KOPT-K1 (cell line): Measurements from ENCODE around the gene ATP10A.

Experiments
- H3K27ac ChIP-seq: fragments of 200-600 bp; sonication (generic); 2 replicates; pipeline ENCODE4 v1.5.1; 2016; ENCODE audit warnings: antibody characterized with exemption, mild to moderate bottlenecking, low read depth, low read length; ENCODE audit not compliant: poor library complexity, severe bottlenecking
- H3K36me3 ChIP-seq: fragments of 200-600 bp; sonication (generic); 2 replicates; pipeline ENCODE4 v1.5.1; 2017; ENCODE audit warnings: antibody characterized with exemption, mild to moderate bottlenecking, low read length, moderate library complexity; ENCODE audit not compliant: insufficient read depth
- H3K9me3 ChIP-seq: fragments of 200-600 bp; sonication (generic); 2 replicates; pipeline ENCODE4 v1.5.1; 2017; ENCODE audit warnings: antibody characterized with exemption, low read length, mild to moderate bottlenecking; ENCODE audit not compliant: insufficient read depth, poor library complexity, severe bottlenecking

The ATP10A gene

GRCh38 chr15:25691544-25692430 is 171.3 kb downstream of the ATP10A start:
- peaks cover 27% of the 10 kb centered on the region; the same call in 1 of the 2 replicates for H3K36me3 ChIP-seq
- no peaks in the 10 kb centered on the region for H3K9me3 ChIP-seq
- no peak overlapping the region for H3K27ac ChIP-seq

DNA sequence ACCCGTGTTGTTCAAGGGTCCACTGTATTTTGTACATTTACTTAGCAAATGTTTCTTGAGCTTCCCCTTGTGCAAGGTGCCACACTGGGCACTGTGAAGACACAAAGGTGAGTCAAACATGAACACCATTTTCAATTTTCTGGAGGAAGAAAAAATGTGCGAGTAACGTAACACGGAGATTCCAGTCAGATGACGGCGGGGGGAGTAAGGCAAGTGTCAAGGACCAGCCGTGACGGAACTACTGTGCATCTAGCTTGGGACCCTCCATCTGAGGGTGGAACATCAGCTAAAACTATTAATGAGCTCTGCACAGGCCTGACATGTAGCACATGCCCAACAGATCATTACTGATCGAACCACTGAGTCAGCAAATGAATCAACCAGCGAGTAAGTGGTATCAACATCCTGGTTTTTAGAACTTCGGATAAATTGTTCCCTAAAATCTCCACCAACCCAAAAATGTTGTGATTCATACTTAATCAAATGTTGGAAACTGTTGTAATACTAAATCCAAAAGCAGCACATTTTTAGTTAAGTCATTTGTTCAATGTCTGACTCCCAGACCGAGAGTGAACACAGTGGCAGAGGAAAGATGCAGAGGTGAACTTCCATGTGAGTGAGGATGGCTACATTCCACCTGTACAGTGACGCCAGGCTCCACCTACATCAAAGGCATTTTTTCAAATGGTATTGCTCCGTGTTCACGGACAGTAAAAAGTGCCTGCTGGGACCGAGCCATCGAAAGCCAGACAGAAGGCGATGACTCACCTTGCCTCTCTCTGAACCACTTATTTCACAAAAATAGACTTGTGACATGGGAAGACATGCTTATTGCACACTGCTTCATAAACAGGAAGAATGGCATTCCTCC is 172.2 kb downstream of the ATP10A start:
- H3K27ac ChIP-seq, result no peak overlapping the region
- H3K9me3 ChIP-seq, result no peaks in the 10 kb centered on the region
- peaks cover 27% of the 10 kb centered on the region; the same call in 1 of the 2 replicates for H3K36me3 ChIP-seq

GRCh38 chr15:25689592-25689991 is 173.5 kb downstream of the ATP10A start:
- no peaks in the 10 kb centered on the region for H3K9me3 ChIP-seq
- H3K27ac ChIP-seq, result no peak overlapping the region
- peaks cover 23% of the 10 kb centered on the region; the same call in 1 of the 2 replicates for H3K36me3 ChIP-seq

DNA sequence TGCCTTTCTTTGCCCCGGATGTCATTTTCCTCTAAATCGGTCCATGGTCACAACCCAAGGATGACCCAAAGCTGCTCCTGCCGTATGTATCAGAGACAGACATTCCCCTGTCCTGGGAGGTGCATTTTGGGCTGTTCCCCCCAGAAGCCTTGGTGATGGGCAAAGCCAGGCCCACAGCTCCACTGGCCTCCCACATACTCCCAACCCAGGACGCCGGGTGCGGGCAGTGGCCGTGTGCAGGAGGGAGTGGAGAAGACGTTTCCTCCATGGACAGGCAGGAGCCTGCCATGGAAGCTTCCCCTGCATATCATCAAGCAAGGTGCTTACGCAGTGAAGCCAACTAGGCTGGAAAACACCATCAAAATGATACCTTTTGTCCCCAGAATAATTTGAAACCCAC is 175.0 kb downstream of the ATP10A start:
- Histone ChIP-seq H3K36me3 (peaks cover 17% of the 10 kb centered on the region; the same call in 1 of the 2 replicates), H3K27ac (no peak overlapping the region), H3K9me3 (no peaks in the 10 kb centered on the region)

DNA sequence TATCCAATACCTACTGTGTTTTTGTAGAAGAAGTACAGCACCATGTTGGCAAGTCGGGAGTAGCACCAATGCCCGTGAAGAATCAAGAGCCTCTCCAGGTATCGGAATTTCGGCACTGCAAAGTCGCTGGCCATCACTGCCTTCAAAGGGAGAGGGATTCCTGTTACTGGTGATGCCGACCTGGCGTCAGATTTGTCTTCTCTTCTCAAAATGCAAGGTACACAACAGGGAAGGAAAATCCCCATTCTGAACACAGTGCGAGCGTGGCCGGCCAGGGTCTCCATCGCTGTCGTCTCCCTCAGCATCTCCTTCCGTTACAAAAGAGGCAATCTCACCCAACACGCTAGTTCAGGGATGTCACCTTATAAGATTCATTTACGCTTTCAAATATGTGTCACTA is 175.4 kb downstream of the ATP10A start:
- peaks cover 12% of the 10 kb centered on the region; the same call in 1 of the 2 replicates for H3K36me3 ChIP-seq
- H3K27ac ChIP-seq, result no peak overlapping the region
- H3K9me3 ChIP-seq, result no peaks in the 10 kb centered on the region

GRCh38 chr15:25687276-25687675 is 175.9 kb downstream of the ATP10A start:
- no peaks in the 10 kb centered on the region for H3K9me3 ChIP-seq
- no peak overlapping the region for H3K27ac ChIP-seq
- peaks cover 8% of the 10 kb centered on the region; the same call in 1 of the 2 replicates for H3K36me3 ChIP-seq

DNA sequence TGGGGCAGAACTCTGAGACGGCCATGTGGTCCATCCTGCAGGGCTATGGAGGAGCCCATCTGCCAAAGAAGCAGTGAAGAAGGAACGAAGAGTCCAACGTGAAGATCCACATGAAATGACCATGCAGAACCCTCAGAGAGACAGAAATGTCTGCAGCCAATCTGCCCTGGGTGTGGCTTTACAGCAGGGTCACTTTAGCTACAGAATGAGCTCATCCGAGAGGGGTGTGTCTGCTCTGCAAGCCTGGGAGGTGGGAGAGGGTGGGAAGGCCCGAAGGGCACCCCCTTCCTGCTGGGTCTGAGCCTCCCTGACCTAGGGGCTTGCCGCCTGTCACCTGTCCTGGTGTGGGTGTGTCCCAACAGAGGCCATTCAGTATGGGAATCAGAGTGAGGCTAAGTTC is 176.3 kb downstream of the ATP10A start:
- no peak overlapping the region for H3K27ac ChIP-seq
- H3K36me3 ChIP-seq, result peaks cover 7% of the 10 kb centered on the region; the same call in 1 of the 2 replicates
- no peaks in the 10 kb centered on the region for H3K9me3 ChIP-seq

DNA sequence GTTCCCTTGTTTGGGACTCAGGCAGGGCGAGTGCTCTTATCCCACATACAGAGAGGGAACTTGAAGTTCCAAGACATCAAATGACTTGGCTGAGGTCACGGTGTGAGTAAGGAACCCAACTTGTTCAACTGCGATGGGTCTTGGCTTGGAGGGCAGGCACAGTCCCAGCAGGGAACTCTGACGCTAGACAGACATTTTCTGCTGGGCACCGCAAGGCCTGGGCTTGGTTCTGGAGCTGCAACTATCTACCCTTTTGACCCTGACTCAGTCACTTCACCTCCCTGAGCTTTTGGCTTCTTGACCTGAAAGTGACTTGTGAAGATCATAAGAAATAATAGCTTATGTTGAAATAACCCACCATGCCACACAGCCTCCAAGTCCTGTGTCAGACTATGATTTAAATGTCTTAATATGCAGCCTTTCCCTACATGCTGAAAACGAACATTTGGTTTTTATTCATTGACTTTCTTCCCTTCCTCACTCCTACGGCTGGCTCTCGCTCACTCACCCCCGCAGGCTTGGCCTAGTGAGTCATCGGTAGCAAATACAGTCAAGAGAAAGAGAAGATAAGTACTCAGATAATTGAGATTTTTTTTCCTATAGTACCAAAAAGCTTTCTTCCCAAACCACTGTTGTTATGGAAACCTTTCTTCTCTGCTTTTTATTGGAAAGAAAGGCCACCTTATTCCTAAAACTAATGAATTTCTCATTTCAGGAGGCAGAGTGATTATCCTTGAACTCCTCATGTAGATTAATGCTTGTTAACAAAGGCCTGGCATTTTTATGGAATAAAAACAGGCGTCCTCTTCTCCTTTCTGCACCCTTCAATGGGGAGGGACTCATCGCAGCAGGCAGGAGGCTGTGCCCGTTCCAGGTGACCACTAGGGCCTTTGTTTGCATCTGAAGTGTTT is 178.4 kb downstream of the ATP10A start:
- Histone ChIP-seq H3K9me3 (no peaks in the 10 kb centered on the region), H3K27ac (no peak overlapping the region), H3K36me3 (peaks cover 14% of the 10 kb centered on the region; the same call in 1 of the 2 replicates)

DNA sequence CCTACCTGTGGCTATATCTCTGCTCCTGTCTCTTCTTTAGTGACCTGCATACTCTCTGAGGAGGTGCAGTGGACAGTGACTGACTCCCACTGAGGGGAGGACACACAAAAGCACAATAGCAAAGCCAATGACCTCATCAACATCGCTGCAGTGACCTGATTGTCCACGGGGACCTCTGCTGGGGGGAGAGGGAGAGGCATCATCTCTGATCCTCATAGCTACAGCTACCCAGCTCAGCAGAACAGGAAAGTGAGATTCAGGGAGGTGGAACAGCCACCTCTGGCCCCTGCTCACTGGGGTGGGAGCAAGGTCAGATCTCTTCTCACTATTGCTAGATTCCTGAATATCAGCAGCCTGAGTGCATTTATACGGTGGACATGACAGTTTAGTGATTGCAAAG is 179.2 kb downstream of the ATP10A start:
- no peaks in the 10 kb centered on the region for H3K9me3 ChIP-seq
- no peak overlapping the region for H3K27ac ChIP-seq
- peaks cover 20% of the 10 kb centered on the region; the same call in 1 of the 2 replicates for H3K36me3 ChIP-seq

- Histone ChIP-seq H3K36me3 (peaks cover 20% of the 10 kb centered on the region; the same call in 1 of the 2 replicates), H3K9me3 (no peaks in the 10 kb centered on the region), H3K27ac (no peak overlapping the region)
Measured at GRCh38 chr15:25683415-25683814, 179.7 kb downstream of the ATP10A start.

DNA sequence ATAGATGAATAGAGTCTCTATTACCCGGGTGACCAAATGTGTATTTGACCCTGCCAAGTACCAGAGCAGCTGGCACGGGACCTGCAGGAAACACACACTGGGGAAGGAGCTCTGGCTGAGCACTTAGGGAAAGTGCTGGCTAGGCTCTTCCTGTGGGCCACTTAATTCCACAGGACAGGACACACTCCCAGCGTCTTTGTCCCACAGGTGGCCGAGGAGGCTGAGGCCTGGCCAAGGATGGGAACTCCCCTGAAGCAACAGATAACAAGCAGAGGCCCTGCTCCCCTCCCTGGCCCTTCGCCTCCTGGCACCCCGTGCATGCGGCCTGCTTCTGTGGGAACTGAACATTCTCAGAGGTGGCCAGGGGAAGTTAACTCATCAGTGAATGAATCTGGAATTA is 180.8 kb downstream of the ATP10A start:
- no peaks in the 10 kb centered on the region for H3K9me3 ChIP-seq
- no peak overlapping the region for H3K27ac ChIP-seq
- peaks cover 20% of the 10 kb centered on the region; the same call in 1 of the 2 replicates for H3K36me3 ChIP-seq

DNA sequence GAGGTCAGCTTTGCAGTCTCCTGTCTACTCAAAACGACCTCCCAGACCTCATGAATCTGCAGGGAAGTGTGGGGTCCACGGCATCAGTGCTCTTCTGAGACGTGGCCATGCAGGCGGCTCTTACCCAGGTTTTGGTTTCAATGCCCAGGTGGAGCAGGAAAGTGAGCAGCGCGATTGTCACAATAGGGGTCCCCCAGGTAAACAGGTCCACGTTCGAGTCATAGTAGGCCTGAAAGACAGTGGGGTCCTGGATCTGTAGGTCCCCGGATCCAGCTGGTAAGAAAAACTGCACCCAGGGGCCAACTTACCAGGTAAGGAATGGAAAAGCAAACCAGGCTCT is 182.5 kb downstream of the ATP10A start:
- H3K9me3 ChIP-seq, result no peaks in the 10 kb centered on the region
- peaks cover 20% of the 10 kb centered on the region; the same call in 1 of the 2 replicates for H3K36me3 ChIP-seq
- H3K27ac ChIP-seq, result no peak overlapping the region

GRCh38 chr15:25679964-25680685 is 183.0 kb downstream of the ATP10A start:
- Histone ChIP-seq H3K27ac (no peak overlapping the region), H3K9me3 (no peaks in the 10 kb centered on the region), H3K36me3 (peaks cover 20% of the 10 kb centered on the region; the same call in 1 of the 2 replicates)

- peaks cover 20% of the 10 kb centered on the region; the same call in 1 of the 2 replicates for H3K36me3 ChIP-seq
- H3K27ac ChIP-seq, result no peak overlapping the region
- no peaks in the 10 kb centered on the region for H3K9me3 ChIP-seq
Measured at GRCh38 chr15:25679492-25679891, 183.6 kb downstream of the ATP10A start.
